Measurements from ENCODE around the gene IQSEC3.

Gene IQSEC3

GRCh38 chr12:204261-204678 is 137.7 kb downstream of the IQSEC3 start:
- TF ChIP-seq CTCF (IDR thresholded peaks at IDR 0.05; ENCODE audit: low read depth, low read length): no peak
- no peak overlapping the region for H3K4me3 ChIP-seq (ENCODE audit: low read depth, low read length)

- H3K4me3 ChIP-seq (ENCODE audit: low read depth, low read length): no peak overlapping the region
- no peak for TF ChIP-seq CTCF (IDR thresholded peaks at IDR 0.05; ENCODE audit: low read depth, low read length)
Observed at GRCh38 chr12:205026-205425, 138.5 kb downstream of the IQSEC3 start.

DNA sequence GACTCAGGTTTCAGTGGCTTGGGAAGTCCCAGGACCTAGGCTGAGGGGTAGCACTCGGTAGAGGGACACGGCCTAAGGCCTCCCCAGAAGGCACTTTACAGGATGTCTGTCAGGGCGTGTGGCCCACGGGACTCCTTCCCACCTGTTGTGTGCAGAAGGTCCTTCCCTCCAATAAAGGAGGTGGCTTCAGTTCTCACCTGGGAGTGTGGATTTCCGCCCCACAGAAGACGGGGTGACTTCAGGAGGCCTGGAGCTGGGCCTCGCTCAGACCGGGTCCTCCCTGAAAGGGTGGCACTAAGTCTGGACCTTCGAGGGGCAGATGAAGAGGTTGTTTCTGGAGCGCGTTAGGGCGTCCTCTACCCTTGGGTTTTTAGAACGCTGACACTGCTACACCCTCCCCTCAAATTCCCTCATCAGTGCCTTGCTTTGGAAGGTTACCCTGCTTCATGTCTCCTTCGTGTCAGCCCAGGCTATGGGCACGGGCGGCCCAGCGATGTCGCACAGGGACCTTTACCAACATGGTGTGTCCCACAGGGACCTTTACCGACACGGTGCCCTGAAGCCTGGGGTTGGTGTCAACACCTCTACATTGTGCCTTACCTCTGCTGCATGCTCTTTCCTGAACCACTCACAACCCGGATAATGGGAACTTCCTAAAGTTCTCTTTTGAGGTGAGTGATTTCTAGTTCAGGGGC is 140.3 kb downstream of the IQSEC3 start:
- H3K4me3 ChIP-seq (ENCODE audit: low read depth, low read length): no peak overlapping the region
- no peak for TF ChIP-seq CTCF (IDR thresholded peaks at IDR 0.05; ENCODE audit: low read depth, low read length)

- no peak overlapping the region for H3K4me3 ChIP-seq (ENCODE audit: low read depth, low read length)
- TF ChIP-seq CTCF (IDR thresholded peaks at IDR 0.05; ENCODE audit: low read depth, low read length): no peak
Observed at GRCh38 chr12:207804-208203, 141.2 kb downstream of the IQSEC3 start.

GRCh38 chr12:208813-209212 is 142.2 kb downstream of the IQSEC3 start:
- H3K4me3 ChIP-seq (ENCODE audit: low read depth, low read length): no peak overlapping the region
- no peak for TF ChIP-seq CTCF (IDR thresholded peaks at IDR 0.05; ENCODE audit: low read depth, low read length)

DNA sequence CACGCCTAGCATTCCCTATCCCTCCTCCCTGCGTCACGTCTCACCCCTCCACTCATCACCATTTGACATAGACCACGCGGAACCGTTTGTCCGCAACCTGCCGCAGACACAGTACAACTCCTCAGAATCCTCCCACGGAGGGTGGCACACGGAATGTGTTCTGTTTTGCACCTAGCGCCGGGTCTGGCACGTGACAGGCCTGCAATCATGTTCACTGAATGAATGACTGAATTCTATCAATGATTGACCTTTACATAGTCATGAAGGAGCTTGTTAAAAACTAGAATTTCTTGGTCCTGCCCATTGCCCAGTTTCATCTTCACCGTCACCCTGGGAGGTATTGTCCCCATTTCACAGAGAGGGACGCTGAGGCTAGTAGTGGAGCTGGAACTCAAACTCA is 142.7 kb downstream of the IQSEC3 start:
- no peak for TF ChIP-seq CTCF (IDR thresholded peaks at IDR 0.05; ENCODE audit: low read depth, low read length)
- no peak overlapping the region for H3K4me3 ChIP-seq (ENCODE audit: low read depth, low read length)

- no peak overlapping the region for H3K4me3 ChIP-seq (ENCODE audit: low read depth, low read length)
- no peak for TF ChIP-seq CTCF (IDR thresholded peaks at IDR 0.05; ENCODE audit: low read depth, low read length)
Observed at GRCh38 chr12:209851-210250, 143.3 kb downstream of the IQSEC3 start.

Measured in WI38 (cell line).